ENCODE results near the gene ARRDC3. TPM values are rescaled to one million over a fixed set of nuclear protein-coding genes. Genes with fewer than 3 reads are reported as not detected.

ARRDC3 gene
- total and polyA plus RNA-seq, 2 donors = 55.7 to 94.2 TPM

GRCh38 chr5:91418158-91418557 is 35.0 kb upstream of the ARRDC3 start:
- no peaks in the 10 kb centered on the region for H3K9me3 ChIP-seq (ENCODE audit: control insufficient read depth in 2 of 2, insufficient read depth in 1 of 2, low read length in 1 of 2)
- H3K4me1 ChIP-seq (ENCODE audit: control insufficient read depth in 2 of 2, insufficient read depth in 2 of 2, low read length in 2 of 2) = no peaks in the 10 kb centered on the region
- no peak for DNase-seq (ENCODE audit: low read depth in 6 of 9, low spot score in 9 of 9)
- H3K27ac ChIP-seq (ENCODE audit: low read depth in 1 of 2, low read length in 1 of 2) = no peak overlapping the region
- H3K36me3 ChIP-seq (ENCODE audit: control insufficient read depth in 2 of 2, insufficient read depth in 2 of 2, low read length in 1 of 2) = no peaks in the 10 kb centered on the region
- H3K4me3 ChIP-seq (ENCODE audit: low read length in 2 of 2) = no peak overlapping the region
- H3K27me3 ChIP-seq (ENCODE audit: control insufficient read depth in 2 of 2, insufficient read depth in 1 of 2, low read length in 1 of 2) = no peaks in the 10 kb centered on the region

- Histone ChIP-seq H3K4me3 (ENCODE audit: low read length in 2 of 2) (no peak overlapping the region), H3K4me1 (ENCODE audit: control insufficient read depth in 2 of 2, insufficient read depth in 2 of 2, low read length in 2 of 2) (no peaks in the 10 kb centered on the region), H3K9me3 (ENCODE audit: control insufficient read depth in 2 of 2, insufficient read depth in 1 of 2, low read length in 1 of 2) (no peaks in the 10 kb centered on the region), H3K27me3 (ENCODE audit: control insufficient read depth in 2 of 2, insufficient read depth in 1 of 2, low read length in 1 of 2) (no peaks in the 10 kb centered on the region), H3K36me3 (ENCODE audit: control insufficient read depth in 2 of 2, insufficient read depth in 2 of 2, low read length in 1 of 2) (no peaks in the 10 kb centered on the region), H3K27ac (ENCODE audit: low read depth in 1 of 2, low read length in 1 of 2) (no peak overlapping the region)
- WGBS = 95% methylated on average over 3 of the region's 3 CpGs
- no peak for DNase-seq (ENCODE audit: low read depth in 6 of 9, low spot score in 9 of 9)
These were observed 34.1 kb upstream of the ARRDC3 start for GRCh38 chr5:91417219-91417618.

DNA sequence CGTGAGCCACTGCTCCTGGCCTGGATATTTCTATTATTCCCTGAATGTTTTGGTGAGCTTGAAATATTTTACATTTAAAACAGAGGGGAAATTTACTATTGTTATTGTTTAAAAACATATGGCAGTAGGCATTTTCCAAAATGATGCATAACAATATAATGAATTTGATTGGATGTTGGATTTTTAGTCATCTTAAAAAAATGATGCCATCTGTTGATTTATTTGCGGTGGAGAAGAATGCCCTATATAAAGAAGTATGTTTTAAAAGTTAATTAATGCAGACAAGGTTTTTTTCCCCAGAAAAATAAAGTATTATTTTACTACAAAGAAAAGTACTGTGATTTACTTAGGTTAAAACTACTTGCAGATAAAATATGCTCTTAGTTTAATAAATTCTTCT is 33.4 kb upstream of the ARRDC3 start:
- H3K36me3 ChIP-seq (ENCODE audit: control insufficient read depth in 2 of 2, insufficient read depth in 2 of 2, low read length in 1 of 2) = no peaks in the 10 kb centered on the region
- H3K4me1 ChIP-seq (ENCODE audit: control insufficient read depth in 2 of 2, insufficient read depth in 2 of 2, low read length in 2 of 2) = no peaks in the 10 kb centered on the region
- no peak overlapping the region for H3K4me3 ChIP-seq (ENCODE audit: low read length in 2 of 2)
- no peak overlapping the region for H3K27ac ChIP-seq (ENCODE audit: low read depth in 1 of 2, low read length in 1 of 2)
- H3K9me3 ChIP-seq (ENCODE audit: control insufficient read depth in 2 of 2, insufficient read depth in 1 of 2, low read length in 1 of 2) = no peaks in the 10 kb centered on the region
- H3K27me3 ChIP-seq (ENCODE audit: control insufficient read depth in 2 of 2, insufficient read depth in 1 of 2, low read length in 1 of 2) = no peaks in the 10 kb centered on the region
- 97% methylated on average over 2 of the region's 2 CpGs for WGBS
- no peak for DNase-seq (ENCODE audit: low read depth in 6 of 9, low spot score in 9 of 9)

DNA sequence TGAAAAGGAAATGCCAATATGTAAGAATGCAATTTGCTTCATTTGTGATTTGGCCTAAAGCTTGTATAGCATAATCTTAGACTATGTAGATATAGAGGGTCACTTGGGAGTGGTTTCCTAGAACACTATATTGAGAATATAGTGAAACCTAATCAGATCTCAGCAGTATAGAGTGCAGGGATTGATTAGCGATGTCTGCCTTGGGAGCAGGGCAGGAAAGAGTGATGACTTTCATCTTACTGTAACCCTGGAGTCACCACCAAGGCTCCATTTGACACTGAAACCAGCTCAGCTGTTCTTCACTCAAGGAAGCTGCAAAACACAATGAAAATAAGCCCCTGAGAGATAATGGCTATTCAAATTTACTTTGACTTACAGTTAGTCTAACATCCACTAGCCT is 26.2 kb upstream of the ARRDC3 start:
- no peak overlapping the region for H3K27ac ChIP-seq (ENCODE audit: low read depth in 1 of 2, low read length in 1 of 2)
- no peaks in the 10 kb centered on the region for H3K36me3 ChIP-seq (ENCODE audit: control insufficient read depth in 2 of 2, insufficient read depth in 2 of 2, low read length in 1 of 2)
- WGBS = 100% methylated on average over 1 of the region's 1 CpG
- H3K27me3 ChIP-seq (ENCODE audit: control insufficient read depth in 2 of 2, insufficient read depth in 1 of 2, low read length in 1 of 2) = no peaks in the 10 kb centered on the region
- H3K4me3 ChIP-seq (ENCODE audit: low read length in 2 of 2) = no peak overlapping the region
- DNase-seq (ENCODE audit: low read depth in 6 of 9, low spot score in 9 of 9) = no peak
- no peaks in the 10 kb centered on the region for H3K4me1 ChIP-seq (ENCODE audit: control insufficient read depth in 2 of 2, insufficient read depth in 2 of 2, low read length in 2 of 2)
- H3K9me3 ChIP-seq (ENCODE audit: control insufficient read depth in 2 of 2, insufficient read depth in 1 of 2, low read length in 1 of 2) = no peaks in the 10 kb centered on the region

DNA sequence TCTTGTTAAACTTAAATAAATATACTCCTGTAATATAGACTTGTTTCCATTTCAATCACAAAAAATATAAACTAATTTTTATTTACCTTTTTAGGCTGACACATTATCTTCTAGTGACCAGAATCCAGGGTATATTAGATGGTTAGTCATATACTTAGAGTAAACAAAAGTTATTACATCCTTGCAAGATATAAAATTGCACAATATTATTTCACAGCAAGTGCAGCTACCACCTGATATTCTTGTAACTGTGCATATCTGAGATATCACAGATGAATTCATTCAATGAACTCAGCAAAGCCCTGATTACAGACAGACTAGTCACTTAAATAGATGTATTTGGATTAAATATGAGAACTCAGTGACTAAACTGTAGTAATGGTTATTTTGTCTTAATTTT is 25.6 kb upstream of the ARRDC3 start:
- Histone ChIP-seq H3K27me3 (ENCODE audit: control insufficient read depth in 2 of 2, insufficient read depth in 1 of 2, low read length in 1 of 2) (no peaks in the 10 kb centered on the region), H3K4me1 (ENCODE audit: control insufficient read depth in 2 of 2, insufficient read depth in 2 of 2, low read length in 2 of 2) (no peaks in the 10 kb centered on the region), H3K4me3 (ENCODE audit: low read length in 2 of 2) (no peak overlapping the region), H3K9me3 (ENCODE audit: control insufficient read depth in 2 of 2, insufficient read depth in 1 of 2, low read length in 1 of 2) (no peaks in the 10 kb centered on the region), H3K36me3 (ENCODE audit: control insufficient read depth in 2 of 2, insufficient read depth in 2 of 2, low read length in 1 of 2) (no peaks in the 10 kb centered on the region), H3K27ac (ENCODE audit: low read depth in 1 of 2, low read length in 1 of 2) (no peak overlapping the region)
- DNase-seq (ENCODE audit: low read depth in 6 of 9, low spot score in 9 of 9) = no peak

GRCh38 chr5:91407204-91407603 is 24.1 kb upstream of the ARRDC3 start:
- H3K4me1 ChIP-seq (ENCODE audit: control insufficient read depth in 2 of 2, insufficient read depth in 2 of 2, low read length in 2 of 2) = no peaks in the 10 kb centered on the region
- no peak overlapping the region for H3K27ac ChIP-seq (ENCODE audit: low read depth in 1 of 2, low read length in 1 of 2)
- no peak overlapping the region for H3K4me3 ChIP-seq (ENCODE audit: low read length in 2 of 2)

DNA sequence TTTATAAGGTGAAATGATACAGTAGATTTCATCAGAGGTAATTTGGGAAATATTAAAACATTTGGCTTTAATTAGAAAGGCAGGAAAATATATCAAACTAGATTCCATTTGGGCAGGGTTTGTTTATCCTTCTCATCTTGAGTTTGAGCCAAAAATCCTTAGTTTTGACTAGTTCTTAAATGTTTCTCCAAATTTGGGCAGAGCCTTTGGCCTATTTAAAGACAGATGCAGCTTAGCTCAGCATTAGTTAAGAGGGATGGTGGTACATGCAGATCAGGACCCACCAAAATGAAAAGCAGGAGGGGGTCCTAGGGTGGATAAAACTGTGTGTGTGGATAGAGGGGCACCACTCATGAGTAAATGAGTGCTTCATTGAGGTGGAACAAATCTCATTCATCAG is 20.3 kb upstream of the ARRDC3 start:
- H3K4me1 ChIP-seq (ENCODE audit: control insufficient read depth in 2 of 2, insufficient read depth in 2 of 2, low read length in 2 of 2) = no peaks in the 10 kb centered on the region
- H3K27me3 ChIP-seq (ENCODE audit: control insufficient read depth in 2 of 2, insufficient read depth in 1 of 2, low read length in 1 of 2) = no peaks in the 10 kb centered on the region
- H3K36me3 ChIP-seq (ENCODE audit: control insufficient read depth in 2 of 2, insufficient read depth in 2 of 2, low read length in 1 of 2) = no peaks in the 10 kb centered on the region
- no peak for DNase-seq (ENCODE audit: low read depth in 6 of 9, low spot score in 9 of 9)
- H3K9me3 ChIP-seq (ENCODE audit: control insufficient read depth in 2 of 2, insufficient read depth in 1 of 2, low read length in 1 of 2) = no peaks in the 10 kb centered on the region
- no peak overlapping the region for H3K4me3 ChIP-seq (ENCODE audit: low read length in 2 of 2)
- H3K27ac ChIP-seq (ENCODE audit: low read depth in 1 of 2, low read length in 1 of 2) = no peak overlapping the region

More at GRCh38 chr5:91407204-91407603, 24.1 kb upstream of the ARRDC3 start:
- 95% methylated on average over 1 of the region's 1 CpG for WGBS
- Histone ChIP-seq H3K36me3 (ENCODE audit: control insufficient read depth in 2 of 2, insufficient read depth in 2 of 2, low read length in 1 of 2) (no peaks in the 10 kb centered on the region), H3K27me3 (ENCODE audit: control insufficient read depth in 2 of 2, insufficient read depth in 1 of 2, low read length in 1 of 2) (no peaks in the 10 kb centered on the region), H3K9me3 (ENCODE audit: control insufficient read depth in 2 of 2, insufficient read depth in 1 of 2, low read length in 1 of 2) (no peaks in the 10 kb centered on the region)
- no peak for DNase-seq (ENCODE audit: low read depth in 6 of 9, low spot score in 9 of 9)

GRCh38 chr5:91401175-91401574 is 18.1 kb upstream of the ARRDC3 start:
- Histone ChIP-seq H3K4me3 (ENCODE audit: low read length in 2 of 2) (no peak overlapping the region), H3K27me3 (ENCODE audit: control insufficient read depth in 2 of 2, insufficient read depth in 1 of 2, low read length in 1 of 2) (no peaks in the 10 kb centered on the region), H3K36me3 (ENCODE audit: control insufficient read depth in 2 of 2, insufficient read depth in 2 of 2, low read length in 1 of 2) (no peaks in the 10 kb centered on the region), H3K27ac (ENCODE audit: low read depth in 1 of 2, low read length in 1 of 2) (no peak overlapping the region), H3K4me1 (ENCODE audit: control insufficient read depth in 2 of 2, insufficient read depth in 2 of 2, low read length in 2 of 2) (no peaks in the 10 kb centered on the region), H3K9me3 (ENCODE audit: control insufficient read depth in 2 of 2, insufficient read depth in 1 of 2, low read length in 1 of 2) (no peaks in the 10 kb centered on the region)
- no peak for DNase-seq (ENCODE audit: low read depth in 6 of 9, low spot score in 9 of 9)
- WGBS = 99% methylated on average over 2 of the region's 2 CpGs

DNA sequence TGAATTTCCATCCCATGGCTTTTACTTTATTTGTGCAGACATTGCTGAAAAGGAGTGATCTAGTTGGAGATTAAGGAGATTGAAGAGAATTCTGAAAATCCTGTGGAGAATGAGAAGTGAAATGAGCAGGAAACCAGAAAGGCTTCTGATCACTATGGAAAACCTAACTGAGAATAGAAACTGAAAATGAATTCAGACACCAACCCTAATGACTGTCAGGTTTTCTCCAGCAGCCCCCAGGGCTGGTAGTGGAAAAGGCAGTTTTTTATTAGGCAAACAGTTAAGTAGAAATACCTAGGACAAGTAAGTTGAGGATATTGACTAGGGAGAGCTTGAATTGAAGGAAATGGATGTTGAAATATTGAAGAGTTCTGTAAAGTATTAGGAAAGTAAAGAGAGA is 14.7 kb upstream of the ARRDC3 start:
- Histone ChIP-seq H3K27me3 (ENCODE audit: control insufficient read depth in 2 of 2, insufficient read depth in 1 of 2, low read length in 1 of 2) (no peaks in the 10 kb centered on the region), H3K27ac (ENCODE audit: low read depth in 1 of 2, low read length in 1 of 2) (no peak overlapping the region), H3K4me3 (ENCODE audit: low read length in 2 of 2) (no peak overlapping the region), H3K4me1 (ENCODE audit: control insufficient read depth in 2 of 2, insufficient read depth in 2 of 2, low read length in 2 of 2) (no peaks in the 10 kb centered on the region), H3K9me3 (ENCODE audit: control insufficient read depth in 2 of 2, insufficient read depth in 1 of 2, low read length in 1 of 2) (no peaks in the 10 kb centered on the region), H3K36me3 (ENCODE audit: control insufficient read depth in 2 of 2, insufficient read depth in 2 of 2, low read length in 1 of 2) (no peaks in the 10 kb centered on the region)
- no peak for DNase-seq (ENCODE audit: low read depth in 6 of 9, low spot score in 9 of 9)

DNA sequence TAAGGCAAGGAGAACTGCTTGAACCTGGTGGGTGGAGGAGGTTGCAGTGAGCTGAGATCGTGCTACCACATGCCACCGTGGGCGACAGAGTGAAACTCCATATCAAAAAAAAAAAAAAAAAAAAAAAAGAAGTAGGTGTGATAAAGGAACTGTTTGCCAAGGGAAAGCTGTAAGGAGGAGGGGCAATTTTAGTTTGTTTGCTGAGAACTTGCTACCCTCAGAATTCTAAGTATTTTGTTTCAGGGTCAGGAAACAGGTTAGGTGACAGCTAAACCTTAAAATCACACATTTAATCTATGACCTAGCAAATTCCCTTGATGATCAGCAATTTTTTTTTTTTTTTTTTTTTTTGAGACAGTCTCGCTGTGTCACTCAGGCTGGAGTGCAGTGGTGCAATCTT is 7.2 kb upstream of the ARRDC3 start:
- Histone ChIP-seq H3K27me3 (ENCODE audit: control insufficient read depth in 2 of 2, insufficient read depth in 1 of 2, low read length in 1 of 2) (no peaks in the 10 kb centered on the region), H3K4me3 (ENCODE audit: low read length in 2 of 2) (no peak overlapping the region), H3K36me3 (ENCODE audit: control insufficient read depth in 2 of 2, insufficient read depth in 2 of 2, low read length in 1 of 2) (no peaks in the 10 kb centered on the region), H3K9me3 (ENCODE audit: control insufficient read depth in 2 of 2, insufficient read depth in 1 of 2, low read length in 1 of 2) (no peaks in the 10 kb centered on the region), H3K27ac (ENCODE audit: low read depth in 1 of 2, low read length in 1 of 2) (no peak overlapping the region), H3K4me1 (ENCODE audit: control insufficient read depth in 2 of 2, insufficient read depth in 2 of 2, low read length in 2 of 2) (no peaks in the 10 kb centered on the region)
- 59% methylated on average over 4 of the region's 4 CpGs for WGBS
- no peak for DNase-seq (ENCODE audit: low read depth in 6 of 9, low spot score in 9 of 9)
